Measurements from ENCODE around the gene NXPE3.

The NXPE3 gene

GRCh38 chr3:101803173-101803782, 24.3 kb downstream of the NXPE3 start:
- DNase-seq = peak; percentile 18

- no peak for DNase-seq
These were observed 24.9 kb downstream of the NXPE3 start for GRCh38 chr3:101803939-101804338.

- no peak for DNase-seq
These were observed 27.5 kb downstream of the NXPE3 start for GRCh38 chr3:101806491-101806890.

GRCh38 chr3:101807888-101808287, 28.9 kb downstream of the NXPE3 start:
- DNase-seq = no peak

- DNase-seq = no peak
These were observed 30.4 kb downstream of the NXPE3 start for GRCh38 chr3:101809178-101810021.

- DNase-seq = no peak
These were observed 31.0 kb downstream of the NXPE3 start for GRCh38 chr3:101810022-101810418.

- DNase-seq = no peak
These were observed 32.9 kb downstream of the NXPE3 start for GRCh38 chr3:101811875-101812274.

GRCh38 chr3:101812895-101813294, 33.9 kb downstream of the NXPE3 start:
- no peak for DNase-seq

GRCh38 chr3:101813817-101814440, 34.9 kb downstream of the NXPE3 start:
- no peak for DNase-seq

GRCh38 chr3:101814835-101815234, 35.8 kb downstream of the NXPE3 start:
- no peak for DNase-seq

GRCh38 chr3:101816215-101817149, 37.5 kb downstream of the NXPE3 start:
- no peak for DNase-seq

- DNase-seq = no peak
These were observed 39.0 kb downstream of the NXPE3 start for GRCh38 chr3:101817992-101818391.

- DNase-seq = no peak
These were observed 40.7 kb downstream of the NXPE3 start for GRCh38 chr3:101819649-101820206.

GRCh38 chr3:101821503-101821902, 42.5 kb downstream of the NXPE3 start:
- no peak for DNase-seq

- DNase-seq = no peak
These were observed 44.5 kb downstream of the NXPE3 start for GRCh38 chr3:101823525-101823924.

- no peak for DNase-seq
These were observed 45.7 kb downstream of the NXPE3 start for GRCh38 chr3:101824702-101825101.

GRCh38 chr3:101825904-101826445, 47.0 kb downstream of the NXPE3 start:
- no peak for DNase-seq

- no peak for DNase-seq
These were observed 48.5 kb downstream of the NXPE3 start for GRCh38 chr3:101827211-101828174.

- no peak for DNase-seq
These were observed 49.3 kb downstream of the NXPE3 start for GRCh38 chr3:101828276-101828675.

- DNase-seq = no peak
These were observed 49.9 kb downstream of the NXPE3 start for GRCh38 chr3:101828691-101829436.
